CD4-positive, alpha-beta T cell (primary cell): ENCODE results near the gene CCDC102B. TPM values are rescaled to one million over a fixed set of nuclear protein-coding genes. Genes with fewer than 3 reads are reported as not detected.

Experiments
- ATAC-seq: fragments of 200-7000 bp; cut with Tn5 transposase; one replicate; pipeline ENCODE4 v1.10.0; 2022; ENCODE audit warnings: mild to moderate bottlenecking; ENCODE audit not compliant: poor library complexity
- CTCF ChIA-PET: fragments of 350-600 bp; sonication (Branson Sonifier 250); formaldehyde crosslinking; loops from one replicate; lab custom pipeline; 2021; ENCODE audit warnings: antibody characterized with exemption, inconsistent platforms; lab: Charles Lee
- POLR2A ChIA-PET: fragments of 350-600 bp; sonication (Branson Sonifier 250); formaldehyde crosslinking; loops from one replicate; lab custom pipeline; 2021; ENCODE audit warnings: antibody characterized with exemption, inconsistent platforms; lab: Charles Lee
- DNase-seq, 14 experiments: peaks; one replicate each; pipeline ENCODE4 v3.0.0-alpha.2; 2013 to 2020; ENCODE audit warnings: mixed read lengths in 2 of 14
- H3K27ac ChIP-seq, 2 donors: one replicate each; pipeline versions ENCODE4 v1.5.1 to v1.7.0; 2013; ENCODE audit warnings: low read length in 2 of 2, low read depth in 1 of 2, mild to moderate bottlenecking in 1 of 2
- H3K27me3 ChIP-seq, 2 experiments: 1 replicate in 1 of 2; 2 replicates in 1 of 2; pipeline versions ENCODE4 v1.6.1 to v1.7.0; 2013; ENCODE audit warnings: low read length in 2 of 2, control low read depth in 1 of 2, mild to moderate bottlenecking in 1 of 2, moderate library complexity in 1 of 2; ENCODE audit not compliant: insufficient read depth in 2 of 2, control insufficient read depth in 1 of 2
- H3K36me3 ChIP-seq: one replicate; pipeline ENCODE4 v1.6.1; 2013; ENCODE audit warnings: low read length, control low read depth; ENCODE audit not compliant: insufficient read depth
- H3K4me1 ChIP-seq: one replicate; pipeline ENCODE4 v1.6.1; 2013; ENCODE audit warnings: low read length, control low read depth; ENCODE audit not compliant: insufficient read depth
- H3K4me3 ChIP-seq: one replicate; pipeline ENCODE4 v1.5.1; 2013; ENCODE audit warnings: mild to moderate bottlenecking, low read length, moderate library complexity
- H3K9me3 ChIP-seq, 2 experiments: 1 replicate in 1 of 2; 2 replicates in 1 of 2; pipeline versions ENCODE4 v1.6.1 to v1.7.0; 2013; ENCODE audit warnings: low read length in 2 of 2, mild to moderate bottlenecking in 2 of 2, control low read depth in 1 of 2, moderate library complexity in 1 of 2; ENCODE audit not compliant: control insufficient read depth in 1 of 2, insufficient read depth in 1 of 2
- H3K27ac Mint-ChIP-seq: one replicate; pipeline ENCODE4 v1.8.0; 2020; ENCODE audit warnings: mixed read lengths
- H3K27me3 Mint-ChIP-seq: one replicate; pipeline ENCODE4 v1.8.0; 2021; ENCODE audit warnings: mixed read lengths
- H3K36me3 Mint-ChIP-seq: one replicate; pipeline ENCODE4 v1.8.0; 2021; ENCODE audit warnings: low read depth, mixed read lengths
- H3K4me1 Mint-ChIP-seq: one replicate; pipeline ENCODE4 v1.8.0; 2021; ENCODE audit warnings: low read depth, mixed read lengths
- H3K4me3 Mint-ChIP-seq: one replicate; pipeline ENCODE4 v1.8.0; 2020; ENCODE audit warnings: mild to moderate bottlenecking, mixed read lengths
- H3K9me3 Mint-ChIP-seq: one replicate; pipeline ENCODE4 v1.8.0; 2020; ENCODE audit warnings: mixed read lengths
- intact Hi-C, 2 experiments: fragments of 100-400 bp; cut with DNase I in 1 of 2; cut with micrococcal nuclease in 1 of 2; formaldehyde crosslinking; loops; one replicate each; pipeline versions ENCODE4 v1.15.1 to v1.9.0; 2023 to 2025; cut with DNase I, micrococcal nuclease
- total RNA-seq, 174 experiments: library from RNA in 2 of 174; stranded (reverse) in 2 of 174; gene quantifications; one replicate each; pipeline ENCODE4 v1.2.3 and lab custom pipeline; 2021 to 2026
- TF ChIP-seq, protein P1 (sequence below): fragments of 200-600 bp; IDR thresholded peaks from one replicate; pipeline ENCODE4 v1.8.0; 2022; ENCODE audit warnings: antibody characterized with exemption, mild to moderate bottlenecking

CCDC102B gene
- total RNA-seq, 2 experiments from 2014 or later = 2.6 to 3.0 TPM

DNA sequence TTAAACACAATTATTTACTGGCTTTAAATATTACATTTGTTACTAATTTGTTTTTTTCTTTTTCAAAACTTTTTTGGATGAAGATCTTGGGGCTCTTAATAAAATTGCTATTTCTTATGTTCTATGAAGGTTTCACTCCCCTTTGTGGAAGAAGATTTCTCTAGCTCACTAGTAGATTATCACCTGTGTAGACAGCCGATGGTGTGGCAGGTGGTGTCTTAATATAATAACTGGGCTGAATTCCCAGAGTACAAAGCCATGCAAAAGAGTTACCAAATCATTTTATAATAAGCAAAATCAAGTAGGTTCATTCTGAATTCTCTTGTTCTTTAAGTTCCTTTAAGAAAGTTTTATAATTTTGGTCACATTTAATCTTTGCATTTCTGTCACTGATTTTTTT lies 233.7 kb downstream of the CCDC102B start:
- Mint-ChIP-seq H3K4me1 (no peaks in the 10 kb centered on the region), H3K27ac (no peak overlapping the region), H3K36me3 (no peaks in the 10 kb centered on the region), H3K9me3 (no peaks in the 10 kb centered on the region), H3K27me3 (no peaks in the 10 kb centered on the region), H3K4me3 (no peak overlapping the region)
- Histone ChIP-seq H3K27ac (no peak overlapping the region), H3K4me1 (no peaks in the 10 kb centered on the region), H3K9me3 (no peaks in the 10 kb centered on the region), H3K27me3 (no peaks in the 10 kb centered on the region), H3K4me3 (no peak overlapping the region), H3K36me3 (no peaks in the 10 kb centered on the region)
- CTCF ChIA-PET = no interaction called here
- DNase-seq (no peak), ATAC-seq (no peak)
- POLR2A ChIA-PET = no interaction called here
- intact Hi-C loops = no loop called here
- TF ChIP-seq, protein P1, sequence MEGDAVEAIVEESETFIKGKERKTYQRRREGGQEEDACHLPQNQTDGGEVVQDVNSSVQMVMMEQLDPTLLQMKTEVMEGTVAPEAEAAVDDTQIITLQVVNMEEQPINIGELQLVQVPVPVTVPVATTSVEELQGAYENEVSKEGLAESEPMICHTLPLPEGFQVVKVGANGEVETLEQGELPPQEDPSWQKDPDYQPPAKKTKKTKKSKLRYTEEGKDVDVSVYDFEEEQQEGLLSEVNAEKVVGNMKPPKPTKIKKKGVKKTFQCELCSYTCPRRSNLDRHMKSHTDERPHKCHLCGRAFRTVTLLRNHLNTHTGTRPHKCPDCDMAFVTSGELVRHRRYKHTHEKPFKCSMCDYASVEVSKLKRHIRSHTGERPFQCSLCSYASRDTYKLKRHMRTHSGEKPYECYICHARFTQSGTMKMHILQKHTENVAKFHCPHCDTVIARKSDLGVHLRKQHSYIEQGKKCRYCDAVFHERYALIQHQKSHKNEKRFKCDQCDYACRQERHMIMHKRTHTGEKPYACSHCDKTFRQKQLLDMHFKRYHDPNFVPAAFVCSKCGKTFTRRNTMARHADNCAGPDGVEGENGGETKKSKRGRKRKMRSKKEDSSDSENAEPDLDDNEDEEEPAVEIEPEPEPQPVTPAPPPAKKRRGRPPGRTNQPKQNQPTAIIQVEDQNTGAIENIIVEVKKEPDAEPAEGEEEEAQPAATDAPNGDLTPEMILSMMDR = no peak

- no peaks in the 10 kb centered on the region for H3K9me3 ChIP-seq
- Mint-ChIP-seq H3K9me3 (no peaks in the 10 kb centered on the region), H3K27ac (no peak overlapping the region), H3K4me1 (no peaks in the 10 kb centered on the region), H3K36me3 (no peaks in the 10 kb centered on the region), H3K4me3 (no peak overlapping the region), H3K27me3 (no peaks in the 10 kb centered on the region)
- intact Hi-C loops = no loop called here
- H3K36me3 ChIP-seq = no peaks in the 10 kb centered on the region
- H3K4me1 ChIP-seq = no peaks in the 10 kb centered on the region
- H3K4me3 ChIP-seq = no peak overlapping the region
- DNase-seq (no peak), ATAC-seq (no peak)
- ChIA-PET POLR2A (no interaction called here), CTCF (no interaction called here)
- H3K27ac ChIP-seq = no peak overlapping the region
- no peaks in the 10 kb centered on the region for H3K27me3 ChIP-seq
- TF ChIP-seq, protein P1 = no peak
Observed at GRCh38 chr18:69032009-69032408, 234.1 kb downstream of the CCDC102B start.

DNA sequence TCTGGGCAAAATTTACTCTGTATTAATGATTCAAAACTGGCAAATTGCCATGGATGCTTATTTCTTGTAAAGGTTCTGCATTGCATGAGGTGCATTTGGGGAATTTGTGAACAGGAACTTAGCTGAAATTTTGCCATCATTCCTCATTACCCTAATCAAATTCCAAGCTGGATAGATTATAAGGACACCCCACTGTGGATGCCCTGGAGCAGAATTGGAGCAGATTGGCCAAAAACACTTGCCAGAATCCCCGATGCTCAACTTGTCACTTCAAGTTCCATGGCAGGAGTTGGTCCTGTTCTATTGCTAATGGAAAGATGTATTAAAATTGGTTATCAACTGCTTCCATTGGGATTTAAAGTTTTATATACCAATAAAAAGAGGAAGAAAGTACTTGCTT lies 237.9 kb downstream of the CCDC102B start:
- Histone ChIP-seq H3K9me3 (no peaks in the 10 kb centered on the region), H3K27me3 (no peaks in the 10 kb centered on the region), H3K36me3 (no peaks in the 10 kb centered on the region), H3K4me1 (no peaks in the 10 kb centered on the region), H3K27ac (no peak overlapping the region), H3K4me3 (no peak overlapping the region)
- ATAC-seq (no peak), DNase-seq (no peak)
- H3K9me3 Mint-ChIP-seq = no peaks in the 10 kb centered on the region
- CTCF ChIA-PET = no interaction called here
- POLR2A ChIA-PET = no interaction called here
- H3K4me3 Mint-ChIP-seq = no peak overlapping the region
- intact Hi-C loops = no loop called here
- H3K27me3 Mint-ChIP-seq = no peaks in the 10 kb centered on the region
- H3K4me1 Mint-ChIP-seq = no peaks in the 10 kb centered on the region
- TF ChIP-seq, protein P1 = no peak
- no peak overlapping the region for H3K27ac Mint-ChIP-seq
- H3K36me3 Mint-ChIP-seq = no peaks in the 10 kb centered on the region
